Measurements from ENCODE around the gene C1orf167. TPM values are rescaled to one million over a fixed set of nuclear protein-coding genes. Genes with fewer than 3 reads are reported as not detected.
"Not testable (repeated sequence)": the region's sequence is repeated elsewhere in the genome, so short reads cannot be mapped to it uniquely, and the experiment has no call there.

Gene C1orf167
- total RNA-seq, 1 donor from 2014 or later: not detected

DNA sequence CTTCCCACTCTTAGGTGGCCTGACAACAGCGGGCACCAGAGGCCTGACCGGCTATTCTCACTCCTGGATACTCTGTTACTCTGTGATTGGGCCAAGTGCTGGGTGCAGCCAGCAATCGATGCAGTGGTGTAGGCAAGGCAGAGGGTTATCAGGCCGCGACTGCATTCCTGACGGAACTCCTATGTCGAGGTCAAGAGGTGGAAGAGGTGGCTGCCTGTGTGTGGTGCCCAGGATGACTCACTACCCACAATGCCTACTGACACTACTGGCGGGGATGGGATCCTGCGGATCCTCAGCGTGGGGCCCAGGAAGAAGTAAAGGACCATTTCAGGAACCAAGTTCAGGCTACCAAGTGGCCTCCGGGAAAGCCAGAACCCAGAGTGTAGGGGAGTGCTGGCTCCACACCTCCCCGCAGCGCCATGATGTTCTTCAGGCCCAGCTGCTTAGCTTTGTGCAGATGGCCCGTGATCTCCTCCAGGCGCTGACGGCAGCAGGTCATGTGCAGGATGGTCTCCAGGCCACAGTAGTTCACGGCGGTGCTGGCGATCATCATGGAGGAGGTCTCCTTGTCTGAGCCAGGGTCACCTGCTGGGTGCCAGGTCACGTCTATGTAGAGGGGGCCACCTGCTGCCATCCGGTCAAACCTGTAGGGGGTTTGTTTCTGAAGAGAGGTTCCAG, 38.9 kb downstream of the C1orf167 start:
- intact Hi-C loops (cut with micrococcal nuclease): no loop called here
- Mint-ChIP-seq H3K27ac (no peak overlapping the region), H3K4me1 (peaks cover 28% of the 10 kb centered on the region), H3K27me3 (no peaks in the 10 kb centered on the region), H3K9me3 (no peaks in the 10 kb centered on the region), H3K36me3 (ENCODE audit: low read depth) (peaks cover 13% of the 10 kb centered on the region), H3K4me3 (no peak overlapping the region)
- no peak for DNase-seq

DNA sequence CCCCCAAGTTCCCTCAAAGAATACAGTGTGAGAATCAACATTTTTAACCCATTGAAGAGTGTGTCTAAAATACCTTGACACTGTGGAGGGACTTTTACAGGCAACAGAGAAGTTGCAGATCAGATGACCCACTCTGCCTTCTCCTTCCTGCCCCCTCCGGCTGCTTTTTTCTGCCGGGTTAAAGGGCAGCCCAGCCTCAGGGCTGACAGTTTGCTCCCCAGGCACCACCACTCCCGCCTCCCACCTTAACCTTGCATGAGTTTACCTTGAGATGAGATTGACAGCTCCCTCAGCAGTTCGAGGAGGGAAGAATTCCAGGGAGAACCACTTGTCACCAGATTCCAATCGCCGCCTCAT, 40.6 kb downstream of the C1orf167 start:
- Mint-ChIP-seq H3K36me3 (ENCODE audit: low read depth) (peaks cover 11% of the 10 kb centered on the region), H3K27me3 (no peaks in the 10 kb centered on the region), H3K27ac (peak overlapping the region; percentile 56), H3K4me1 (peaks cover 40% of the 10 kb centered on the region), H3K4me3 (peak overlapping the region; percentile 99), H3K9me3 (no peaks in the 10 kb centered on the region)
- intact Hi-C loops (cut with micrococcal nuclease): no loop called here
- peak; percentile 74 for DNase-seq

DNA sequence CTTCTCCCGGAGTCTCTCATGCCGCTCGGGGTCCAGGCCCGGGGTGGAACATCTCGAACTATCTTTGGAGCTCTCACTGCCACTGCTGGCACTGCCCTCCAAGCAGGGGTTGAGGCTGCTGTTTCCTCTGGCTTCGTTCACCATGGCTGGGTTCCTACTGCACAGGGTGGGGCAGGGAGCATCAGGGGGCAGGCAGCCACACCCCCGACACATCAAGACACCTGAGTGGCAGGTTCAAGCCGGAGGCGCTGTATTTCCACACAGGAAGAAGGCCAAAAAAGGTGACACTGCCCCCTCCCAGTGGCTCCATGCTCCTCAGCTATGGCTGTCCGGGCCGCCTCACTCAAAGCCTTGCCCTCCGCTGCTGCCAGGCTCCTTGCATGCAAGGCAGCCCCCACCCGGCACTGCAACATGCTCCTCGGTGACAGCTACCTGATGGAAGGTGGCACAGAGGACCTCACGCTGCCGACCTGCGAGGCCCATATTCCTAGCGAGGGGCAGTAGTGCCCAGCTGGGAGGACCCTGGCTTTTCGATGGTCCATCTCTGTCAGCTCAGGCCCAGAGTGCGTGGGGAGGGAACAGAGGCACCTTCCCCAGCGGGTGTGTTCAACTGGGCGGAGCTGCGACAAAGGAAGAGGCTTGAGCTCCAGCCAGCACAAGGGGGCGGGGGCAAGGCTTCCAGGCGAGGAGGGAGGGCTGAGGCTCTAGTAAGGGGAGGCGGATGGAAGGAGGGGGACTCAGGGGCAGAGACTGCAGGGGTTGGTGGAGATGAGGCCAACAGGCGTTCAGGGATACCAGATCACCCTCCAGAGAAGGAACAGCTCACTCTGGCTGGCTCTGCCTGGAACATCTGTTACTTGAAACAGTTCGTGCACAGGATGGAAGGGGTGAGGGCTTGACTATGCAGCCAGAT, 41.2 kb downstream of the C1orf167 start:
- Mint-ChIP-seq H3K27me3 (no peaks in the 10 kb centered on the region), H3K36me3 (ENCODE audit: low read depth) (peaks cover 14% of the 10 kb centered on the region), H3K4me1 (peaks cover 44% of the 10 kb centered on the region), H3K4me3 (peak overlapping the region; percentile 99), H3K9me3 (no peaks in the 10 kb centered on the region), H3K27ac (peak overlapping the region; percentile 56)
- intact Hi-C loops (cut with micrococcal nuclease): no loop called here
- peak; percentile 95 for DNase-seq

DNA sequence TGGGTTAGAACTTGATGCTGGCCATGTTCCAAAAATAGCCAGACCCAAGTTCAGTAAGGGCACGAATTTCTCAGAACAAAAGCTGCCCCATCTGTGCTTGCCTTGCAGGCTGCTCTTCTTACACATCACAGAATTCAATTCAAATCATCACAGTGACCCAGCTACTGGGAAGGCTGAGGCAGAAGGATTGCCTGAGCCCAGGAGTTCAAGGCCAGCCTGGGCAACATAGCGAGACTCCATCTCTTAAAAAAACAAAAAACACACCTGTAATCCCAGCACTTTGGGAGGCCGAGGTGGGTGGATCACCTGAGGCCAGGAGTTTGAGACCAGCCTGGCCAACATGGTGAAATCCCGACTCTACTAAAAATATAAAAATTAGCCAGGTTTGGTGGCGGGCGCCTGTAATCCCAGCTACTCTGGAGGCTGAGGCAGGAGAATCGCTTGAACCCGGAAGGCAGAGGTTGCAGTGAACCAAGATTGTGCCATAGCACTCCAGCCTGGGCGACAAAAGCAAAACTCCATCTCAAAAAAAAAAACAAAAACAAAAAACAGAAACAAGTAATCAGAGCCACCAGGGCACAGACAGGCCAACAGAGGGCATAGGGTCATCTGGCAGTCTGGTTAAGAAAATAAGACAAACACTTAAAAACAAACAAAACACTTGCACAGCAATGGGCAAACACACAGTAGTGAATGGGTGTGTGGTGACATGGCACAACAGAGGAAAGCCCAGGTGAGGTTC, 42.1 kb downstream of the C1orf167 start:
- Mint-ChIP-seq H3K4me3 (peak overlapping the region; percentile 99), H3K4me1 (peaks cover 47% of the 10 kb centered on the region), H3K36me3 (ENCODE audit: low read depth) (peaks cover 17% of the 10 kb centered on the region), H3K27ac (peak overlapping the region; percentile 55)
- intact Hi-C loops (cut with micrococcal nuclease); H3K27me3 Mint-ChIP-seq; DNase-seq; H3K9me3 Mint-ChIP-seq: not testable (repeated sequence)

DNA sequence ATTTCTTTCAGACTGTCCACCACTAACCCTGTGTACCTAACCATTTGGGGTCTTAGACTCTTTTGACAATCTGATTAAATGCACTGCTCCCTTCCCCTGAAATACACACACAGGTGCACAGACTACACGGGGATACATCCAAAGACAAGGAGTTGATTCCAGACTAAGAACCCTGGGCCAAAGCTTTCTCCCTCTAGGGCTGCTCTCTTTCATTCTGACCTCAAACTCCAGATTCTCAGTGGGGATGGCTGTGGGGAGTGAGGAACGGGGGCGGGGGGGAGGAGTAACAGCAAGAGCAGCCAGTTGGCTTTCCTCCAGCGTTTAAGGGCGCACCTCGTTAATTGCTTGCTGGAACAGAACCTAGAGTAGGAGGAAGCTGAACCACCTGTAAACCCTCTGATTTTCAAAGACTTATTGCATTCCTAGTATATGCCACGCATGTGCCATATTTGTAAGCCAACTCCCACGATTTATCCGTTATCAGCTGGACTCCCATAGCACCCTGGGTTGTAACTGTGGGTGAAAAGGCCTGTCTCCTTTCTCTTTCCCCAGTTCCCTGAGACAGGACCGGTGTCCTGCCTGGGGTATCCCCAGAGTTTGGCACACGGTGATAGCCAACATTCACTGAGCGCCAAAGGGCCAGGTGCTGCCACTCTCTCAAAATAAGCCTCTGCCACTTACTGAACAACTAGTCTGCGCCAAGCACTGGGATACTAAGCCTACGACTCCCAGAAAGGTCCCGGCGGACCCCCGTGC, 42.9 kb downstream of the C1orf167 start:
- peak overlapping the region; percentile 99 for H3K4me3 Mint-ChIP-seq
- H3K27ac Mint-ChIP-seq: peak overlapping the region; percentile 95
- peaks cover 21% of the 10 kb centered on the region for H3K36me3 Mint-ChIP-seq (ENCODE audit: low read depth)
- intact Hi-C loops (cut with micrococcal nuclease): loop anchor here (5.0 kb wide), 2 partner anchors 123 to 543 kb away; partner anchors contain the start of genes MAD2L2 and MTOR
- DNase-seq: peak; percentile 72
- H3K9me3 Mint-ChIP-seq: no peaks in the 10 kb centered on the region
- peaks cover 51% of the 10 kb centered on the region for H3K4me1 Mint-ChIP-seq
- no peaks in the 10 kb centered on the region for H3K27me3 Mint-ChIP-seq

DNA sequence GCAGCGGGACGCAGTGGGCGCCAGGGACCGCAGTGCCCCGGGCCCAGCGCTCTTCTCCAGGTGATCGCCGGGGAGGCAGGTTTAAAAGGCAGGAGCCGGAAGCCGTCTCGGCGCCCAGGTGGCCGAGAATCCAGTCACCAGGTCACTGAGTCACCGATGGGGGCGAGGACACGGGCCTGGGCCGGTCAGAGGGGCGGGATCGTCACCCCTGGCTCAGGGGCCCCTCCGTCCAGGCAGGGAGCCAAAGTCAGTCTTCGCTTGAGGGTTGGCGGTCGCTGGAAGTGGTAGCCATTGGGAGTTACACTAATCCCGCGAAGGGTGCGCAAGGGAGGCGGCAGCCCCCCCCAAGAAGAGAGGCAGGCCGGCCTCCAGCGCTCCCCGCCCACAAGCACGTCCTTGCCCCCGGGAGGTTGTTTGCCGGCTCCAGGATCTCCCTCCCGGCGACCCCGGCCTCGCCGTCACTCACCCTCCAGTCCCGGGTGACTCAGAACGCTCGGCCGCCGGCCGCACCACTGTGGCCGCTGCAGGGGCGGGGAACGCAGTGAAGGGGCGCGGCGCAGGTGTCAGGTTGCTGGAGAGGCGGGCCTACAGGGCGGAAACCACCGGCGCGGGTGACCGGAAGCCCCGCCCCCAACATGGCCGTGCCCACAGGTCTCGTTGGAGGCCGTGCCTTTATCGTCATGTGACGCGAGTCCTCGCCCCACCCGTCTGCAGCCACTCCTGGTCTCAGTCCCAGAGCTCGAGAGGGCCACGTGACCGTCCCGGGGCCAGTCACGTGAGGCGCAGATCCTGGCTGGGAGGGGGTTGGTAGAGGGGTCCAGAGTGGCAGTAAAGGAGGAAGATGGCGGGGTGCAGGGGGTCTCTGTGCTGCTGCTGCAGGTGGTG, 43.7 kb downstream of the C1orf167 start, which contains the start of the genes CLCN6 and MTHFR:
Gene CLCN6, plus strand, starts transcription at position 770 of the 885 bp plus-strand sequence. Its CDS starts 72 bp downstream, at position 842.
Gene MTHFR, minus strand, starts transcription at position 543 of the 885 bp plus-strand sequence. CDS start 2,848 bp downstream, outside the sequence.
- Mint-ChIP-seq H3K4me1 (peaks cover 53% of the 10 kb centered on the region), H3K27me3 (no peaks in the 10 kb centered on the region), H3K9me3 (no peaks in the 10 kb centered on the region), H3K36me3 (ENCODE audit: low read depth) (peaks cover 16% of the 10 kb centered on the region), H3K4me3 (peak within 1 kb of the TSS; percentile 99), H3K27ac (peak within 1 kb of the TSS; percentile 95)
- intact Hi-C loops (cut with micrococcal nuclease): loop anchor here (1.0 to 5.0 kb wide), 5 partner anchors 69 to 543 kb away; partner anchors contain the start of genes AGTRAP, MAD2L2, MFN2 and MTOR
- DNase-seq: peak; percentile 100

DNA sequence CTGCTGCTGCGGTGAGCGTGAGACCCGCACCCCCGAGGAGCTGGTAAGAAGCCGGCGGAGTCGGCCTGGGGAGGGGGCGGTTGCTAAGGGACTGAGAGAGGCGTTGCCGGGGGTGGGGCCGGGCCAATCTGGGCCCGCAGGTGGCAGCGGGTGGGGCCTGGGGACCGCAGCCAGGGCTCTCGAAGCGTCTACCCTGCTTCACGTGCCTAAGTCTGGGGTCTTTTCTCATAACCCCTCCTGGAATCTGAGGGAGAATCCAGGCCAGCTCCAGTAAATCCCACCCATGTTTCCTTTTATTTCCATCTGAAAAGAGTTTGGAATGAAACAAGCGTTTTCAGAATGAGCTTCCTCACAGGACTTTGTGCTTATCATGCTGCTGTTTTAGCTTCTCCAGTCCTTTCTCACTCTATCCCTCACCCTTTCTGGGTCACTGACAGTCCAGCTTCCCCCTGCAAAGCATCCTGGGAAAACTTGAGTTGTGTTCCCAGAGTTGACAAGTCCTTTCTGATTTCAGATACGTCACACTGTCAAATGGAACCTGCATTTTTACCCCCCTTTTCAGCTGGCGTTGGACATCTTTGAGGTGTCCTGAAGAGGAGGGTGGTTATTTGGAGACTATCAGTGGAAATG, 44.4 kb downstream of the C1orf167 start:
- no peak for DNase-seq
- peak overlapping the region; percentile 99 for H3K4me3 Mint-ChIP-seq
- H3K9me3 Mint-ChIP-seq: no peaks in the 10 kb centered on the region
- intact Hi-C loops (cut with micrococcal nuclease): loop anchor here (1.0 to 5.0 kb wide), 5 partner anchors 70 to 544 kb away; partner anchors contain the start of genes AGTRAP, MAD2L2, MFN2 and MTOR
- peak overlapping the region; percentile 95 for H3K27ac Mint-ChIP-seq
- H3K36me3 Mint-ChIP-seq (ENCODE audit: low read depth): peaks cover 15% of the 10 kb centered on the region
- H3K4me1 Mint-ChIP-seq: peaks cover 53% of the 10 kb centered on the region
- H3K27me3 Mint-ChIP-seq: no peaks in the 10 kb centered on the region

DNA sequence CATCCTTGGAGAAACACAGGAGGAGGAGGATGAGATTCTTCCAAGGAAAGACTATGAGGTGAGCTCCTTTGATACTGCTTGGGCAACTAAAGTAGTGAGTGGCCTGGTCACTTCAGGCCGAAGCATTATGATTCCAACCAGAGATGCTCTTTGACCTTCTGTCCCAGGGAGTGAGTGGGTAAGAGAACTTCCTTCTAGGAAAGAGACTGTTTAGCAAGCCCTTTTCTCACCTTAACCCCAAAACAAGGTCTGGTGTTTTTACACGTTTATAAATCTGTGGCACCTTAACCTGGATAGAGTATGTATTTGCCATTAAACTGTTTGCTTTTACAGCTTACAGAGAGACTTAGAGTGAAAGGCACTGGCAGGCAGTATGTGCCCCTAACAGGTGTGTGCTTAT, 45.1 kb downstream of the C1orf167 start:
- H3K9me3 Mint-ChIP-seq: no peaks in the 10 kb centered on the region
- H3K36me3 Mint-ChIP-seq (ENCODE audit: low read depth): peaks cover 21% of the 10 kb centered on the region
- intact Hi-C loops (cut with micrococcal nuclease): loop anchor here (2.0 to 5.0 kb wide), 3 partner anchors 70 to 545 kb away; partner anchors contain the start of genes AGTRAP, MAD2L2 and MTOR
- no peaks in the 10 kb centered on the region for H3K27me3 Mint-ChIP-seq
- peaks cover 52% of the 10 kb centered on the region for H3K4me1 Mint-ChIP-seq
- H3K4me3 Mint-ChIP-seq: peak overlapping the region; percentile 99
- DNase-seq: no peak
- peak overlapping the region; percentile 95 for H3K27ac Mint-ChIP-seq

DNA sequence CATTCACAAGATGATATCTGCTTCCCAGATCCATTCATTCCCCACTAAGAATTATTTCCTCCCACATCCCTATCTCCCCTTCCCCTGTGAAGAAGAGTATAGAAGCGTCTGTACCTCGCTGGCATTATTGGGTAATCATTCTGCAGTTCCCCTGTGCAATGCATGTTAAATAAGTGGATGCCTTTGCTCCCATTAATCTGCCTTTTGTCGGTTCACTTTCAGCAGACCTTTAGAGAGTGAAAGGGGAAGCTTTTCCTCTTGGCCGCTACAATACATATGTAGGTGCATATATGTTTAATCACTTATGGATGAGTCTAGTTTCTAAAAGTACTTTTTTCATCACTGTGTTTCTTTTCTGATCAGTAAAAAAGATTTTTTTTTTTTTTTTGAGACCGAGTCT, 51.0 kb downstream of the C1orf167 start:
- peaks cover 31% of the 10 kb centered on the region for H3K36me3 Mint-ChIP-seq (ENCODE audit: low read depth)
- no peak overlapping the region for H3K27ac Mint-ChIP-seq
- no peak for DNase-seq
- intact Hi-C loops (cut with micrococcal nuclease): no loop called here
- peaks cover 12% of the 10 kb centered on the region for H3K4me1 Mint-ChIP-seq
- H3K27me3 Mint-ChIP-seq: no peaks in the 10 kb centered on the region
- no peak overlapping the region for H3K4me3 Mint-ChIP-seq
- no peaks in the 10 kb centered on the region for H3K9me3 Mint-ChIP-seq

DNA sequence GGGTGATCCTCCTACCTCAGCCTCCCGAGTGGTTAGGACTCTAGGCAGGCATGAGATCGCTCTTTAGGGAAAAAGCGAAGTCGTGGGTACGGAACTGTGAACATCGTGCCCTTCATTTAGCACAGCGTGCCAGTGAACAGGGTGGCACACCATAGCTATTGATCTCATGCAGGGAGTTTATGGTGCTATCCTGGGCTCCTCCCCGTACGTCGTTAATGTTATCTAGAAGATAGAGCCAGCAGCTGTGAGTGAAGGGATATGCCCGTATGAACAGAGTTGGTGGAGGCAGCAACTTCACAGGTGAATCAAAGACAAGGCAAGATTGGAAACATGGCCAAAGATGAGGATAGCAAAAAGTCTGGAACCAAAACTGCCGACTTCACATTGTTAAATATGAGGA, 55.2 kb downstream of the C1orf167 start:
- Mint-ChIP-seq H3K9me3 (no peaks in the 10 kb centered on the region), H3K4me3 (no peak overlapping the region), H3K36me3 (ENCODE audit: low read depth) (peaks cover 18% of the 10 kb centered on the region), H3K27ac (no peak overlapping the region), H3K4me1 (no peaks in the 10 kb centered on the region), H3K27me3 (no peaks in the 10 kb centered on the region)
- DNase-seq: no peak
- intact Hi-C loops (cut with micrococcal nuclease): no loop called here

DNA sequence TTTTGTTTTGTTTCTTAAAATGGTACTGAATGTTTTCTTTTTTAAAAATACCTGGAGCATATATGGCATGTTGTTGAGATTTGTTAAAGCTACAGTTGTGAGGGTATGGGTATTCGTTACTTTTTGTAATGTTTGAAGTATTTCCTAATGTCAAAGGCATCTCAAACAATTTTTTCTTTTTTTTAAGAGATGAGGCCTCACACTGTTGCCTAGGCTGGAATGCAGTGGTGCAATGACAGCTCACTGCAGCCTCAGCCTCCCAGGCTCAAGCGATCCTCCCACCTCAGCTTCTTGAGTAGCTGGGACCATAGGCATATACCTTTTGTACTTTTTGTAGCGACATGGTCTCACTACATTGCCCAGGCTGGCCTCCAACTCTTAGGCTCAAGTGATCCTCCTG, 60.1 kb downstream of the C1orf167 start:
- Mint-ChIP-seq H3K27ac (no peak overlapping the region), H3K36me3 (ENCODE audit: low read depth) (peaks cover 18% of the 10 kb centered on the region)
- intact Hi-C loops (cut with micrococcal nuclease): no loop called here

More for the DNA sequence above, 60.1 kb downstream of the C1orf167 start:
- Mint-ChIP-seq H3K4me3 (no peak overlapping the region), H3K4me1 (no peaks in the 10 kb centered on the region), H3K27me3 (no peaks in the 10 kb centered on the region), H3K9me3 (no peaks in the 10 kb centered on the region)
- DNase-seq: no peak

Measured in activated CD4-positive, alpha-beta T cell treated with anti-CD3 and anti-CD28 coated beads, Interleukin-2, amount 10 ng/mL, durations not matched to agents 24 days and 14 days (primary cell).